ENCODE measurements around the gene ADTRP.
"Not testable (repeated sequence)": the region's sequence is repeated elsewhere in the genome, so short reads cannot be mapped to it uniquely, and the experiment has no call there.

Gene ADTRP

DNA sequence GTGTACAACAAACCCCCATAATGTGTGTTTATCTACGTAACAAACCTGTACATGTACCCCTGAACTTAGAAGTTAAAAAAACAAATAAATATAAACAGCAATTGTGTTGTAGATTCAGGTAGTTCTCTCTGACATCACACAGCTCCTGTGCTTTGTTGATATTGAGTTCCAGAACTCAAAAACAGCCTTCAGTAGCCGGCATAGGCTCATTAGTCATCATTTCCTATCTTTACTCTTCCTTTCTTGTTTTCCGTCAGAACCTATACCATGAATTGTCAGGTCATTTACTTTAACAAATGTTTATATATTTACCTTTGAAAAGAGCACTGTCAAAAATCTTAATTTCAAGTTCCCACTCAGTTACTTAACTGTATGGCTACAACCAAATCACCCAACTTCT is 88.8 kb downstream of the ADTRP start:
- no peak for DNase-seq

DNA sequence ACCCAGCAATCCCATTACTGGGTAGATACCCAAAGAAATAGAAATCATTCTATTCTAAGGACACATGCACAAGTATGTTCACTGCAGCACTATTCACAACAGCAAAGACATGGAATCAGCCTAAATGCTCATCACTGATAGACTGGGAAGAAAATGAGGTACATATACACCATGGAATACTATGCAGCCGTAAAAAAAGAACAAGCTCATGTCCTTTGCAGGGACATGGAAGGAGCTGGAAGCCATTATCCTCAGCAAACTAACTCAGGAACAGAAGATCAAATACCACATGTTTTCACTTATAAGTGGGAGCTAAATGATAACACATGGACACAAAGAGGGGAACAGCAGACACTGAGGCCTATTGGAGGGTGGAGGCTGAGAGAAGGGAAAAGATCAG is 89.2 kb downstream of the ADTRP start:
- not testable (repeated sequence) for DNase-seq

DNA sequence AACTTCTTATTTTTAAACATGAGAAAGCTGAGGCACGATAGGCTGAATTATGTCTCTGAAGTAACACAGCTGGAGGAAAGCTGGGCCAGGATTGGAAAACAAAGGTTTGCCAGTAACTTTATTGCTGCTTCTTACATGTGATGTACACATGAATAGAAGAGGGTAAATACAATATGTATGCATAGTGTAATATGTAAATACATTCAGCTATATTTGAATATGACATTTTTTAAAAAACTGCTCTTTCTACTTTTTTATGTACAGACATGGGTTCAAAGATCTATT is 90.2 kb downstream of the ADTRP start:
- no peak for DNase-seq

DNA sequence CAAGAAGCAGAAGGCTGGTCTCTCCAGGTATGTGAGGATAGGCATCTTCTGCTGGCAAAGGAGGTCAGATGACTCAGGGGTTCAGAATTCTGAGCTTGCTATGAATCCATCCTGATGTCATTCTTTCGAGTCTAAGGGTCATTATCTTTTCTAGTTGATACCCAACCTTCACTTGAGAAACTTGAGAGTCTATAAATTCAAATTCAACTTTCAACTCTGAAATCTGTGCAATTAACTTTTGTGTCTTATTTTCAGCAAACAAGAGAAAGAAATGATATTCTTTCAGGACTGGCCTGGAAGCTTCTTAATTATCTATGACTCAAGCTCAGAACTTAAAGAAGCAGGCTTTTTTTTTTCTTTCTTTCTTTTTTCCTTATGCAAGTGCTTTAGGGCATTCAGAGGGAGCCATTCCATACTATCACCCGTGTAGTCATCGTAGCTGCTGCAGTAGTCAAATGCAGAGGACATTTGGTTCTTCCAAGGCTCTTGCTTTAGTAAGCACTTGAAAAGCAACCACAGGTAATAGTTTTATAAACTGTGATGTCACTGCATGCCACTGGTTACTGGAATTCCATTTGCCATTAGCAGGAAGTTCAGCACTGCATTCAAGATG is 93.0 kb downstream of the ADTRP start:
- DNase-seq = peak; percentile 17

DNA sequence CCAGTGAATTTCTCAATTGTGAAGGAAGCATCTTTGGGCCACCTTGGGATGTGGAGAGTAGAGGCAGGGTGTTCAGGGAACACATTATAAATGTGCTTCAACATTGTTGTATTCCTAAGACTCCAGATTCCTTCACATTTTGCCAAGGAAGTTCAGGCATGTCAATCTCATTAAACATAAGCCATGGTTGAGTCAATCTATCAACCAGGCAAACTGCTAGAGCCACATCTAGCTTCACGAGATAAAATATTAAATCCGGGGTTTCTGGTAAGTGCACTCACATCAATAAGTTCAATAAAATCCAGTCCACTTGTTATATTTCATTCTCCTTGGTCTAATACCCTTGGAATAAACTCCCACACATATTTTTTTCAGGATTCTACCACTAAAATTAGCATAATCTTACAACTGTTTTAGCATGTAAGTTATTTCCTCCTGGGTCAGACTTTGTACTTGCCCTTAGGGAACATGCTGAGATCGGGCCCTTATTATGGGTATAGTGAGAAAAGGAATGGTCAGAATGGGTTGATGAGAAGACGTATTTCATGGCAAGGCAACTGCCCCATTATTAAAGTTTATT is 93.6 kb downstream of the ADTRP start:
- no peak for DNase-seq

DNA sequence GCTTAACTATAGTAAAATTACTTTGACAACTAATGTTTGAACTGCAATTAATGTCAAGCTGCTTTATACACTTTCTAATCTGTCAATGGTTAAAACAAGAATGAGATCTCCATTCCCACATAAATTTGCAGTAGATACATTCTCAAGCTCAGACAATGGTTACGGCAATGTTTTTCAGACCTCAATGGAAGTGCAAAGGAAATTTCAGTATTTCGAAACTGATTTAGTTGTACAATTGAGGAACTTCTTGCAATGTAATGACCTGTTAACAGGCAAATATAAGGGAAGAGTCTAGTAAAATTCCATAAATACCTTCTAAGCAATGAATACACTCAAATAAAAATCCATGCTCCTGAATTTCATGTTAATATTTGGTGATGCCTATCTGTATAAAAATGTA is 94.7 kb downstream of the ADTRP start:
- no peak for DNase-seq

DNA sequence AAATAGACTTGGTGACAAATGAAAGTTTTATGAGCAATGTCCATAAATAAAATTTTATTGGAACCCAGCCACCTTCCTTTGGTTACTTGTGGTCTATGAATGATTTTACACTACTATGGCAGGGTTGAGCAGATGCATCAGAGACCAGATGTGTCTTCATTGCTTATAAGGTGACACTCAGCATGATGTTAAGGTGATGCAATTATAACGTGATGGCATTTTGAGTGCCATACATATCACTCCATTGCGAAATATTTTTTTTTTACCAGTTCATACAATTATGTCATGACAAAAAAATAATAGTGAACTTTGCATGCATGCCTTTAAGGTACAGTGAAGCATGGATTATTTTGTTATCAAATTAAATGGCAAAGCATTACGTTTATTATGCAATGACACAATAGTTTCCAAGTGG is 96.0 kb downstream of the ADTRP start:
- DNase-seq = no peak

DNA sequence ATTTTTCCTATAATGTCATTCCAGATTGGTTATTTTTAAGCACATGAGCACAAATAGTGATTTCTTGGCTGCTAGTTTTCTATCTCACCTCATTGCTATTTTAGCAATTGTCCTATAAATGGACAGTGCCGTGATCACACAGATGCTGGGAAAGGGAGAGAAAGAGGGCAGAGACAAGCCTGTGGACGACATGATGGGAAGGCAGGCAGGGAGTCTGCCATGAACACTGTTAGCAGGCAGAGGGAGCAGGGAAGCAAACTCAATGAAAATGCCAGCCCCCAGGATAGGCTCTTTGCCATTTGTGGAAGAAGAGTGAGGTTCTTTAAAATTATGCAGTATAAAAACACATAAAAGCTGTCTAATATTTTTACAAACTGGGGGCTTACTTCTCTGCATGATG is 96.8 kb downstream of the ADTRP start:
- no peak for DNase-seq

DNA sequence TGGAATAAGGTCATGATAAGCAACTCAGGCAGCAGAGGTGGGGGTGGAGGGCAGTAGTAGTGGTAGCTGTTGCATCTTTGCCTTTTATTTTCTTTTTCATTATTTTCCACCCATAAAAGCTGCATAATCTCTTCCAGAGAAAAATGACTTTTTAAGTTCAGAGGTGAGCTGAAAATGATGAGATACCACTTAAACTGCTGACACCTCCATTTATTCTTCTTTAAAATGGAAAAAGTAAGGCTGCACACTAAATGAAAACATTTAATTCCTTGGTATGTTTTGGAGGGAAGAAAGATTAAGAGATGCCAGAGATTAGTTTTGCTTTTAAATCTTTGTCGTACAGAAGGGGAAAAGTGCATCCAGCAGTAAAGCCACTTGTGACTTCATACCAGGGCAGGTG is 97.2 kb downstream of the ADTRP start:
- DNase-seq = no peak

DNA sequence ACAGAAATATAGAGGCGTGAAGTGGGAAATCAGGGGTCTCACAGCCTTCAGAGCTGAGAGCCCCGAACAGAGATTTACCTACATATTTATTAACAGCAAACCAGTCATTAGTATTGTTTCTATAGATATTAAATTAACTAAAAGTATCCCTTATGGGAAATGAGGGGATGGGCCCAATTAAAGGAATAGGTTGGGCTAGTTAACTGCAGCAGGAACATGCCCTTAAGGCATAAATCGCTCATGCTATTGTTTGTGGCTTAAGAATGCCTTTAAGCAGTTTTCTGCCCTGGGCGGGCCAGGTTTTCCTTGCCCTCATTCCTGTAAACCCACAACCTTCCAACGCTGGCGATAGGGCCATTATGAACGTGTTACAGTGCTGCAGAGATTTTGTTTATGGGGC is 98.1 kb downstream of the ADTRP start:
- DNase-seq = not testable (repeated sequence)

DNA sequence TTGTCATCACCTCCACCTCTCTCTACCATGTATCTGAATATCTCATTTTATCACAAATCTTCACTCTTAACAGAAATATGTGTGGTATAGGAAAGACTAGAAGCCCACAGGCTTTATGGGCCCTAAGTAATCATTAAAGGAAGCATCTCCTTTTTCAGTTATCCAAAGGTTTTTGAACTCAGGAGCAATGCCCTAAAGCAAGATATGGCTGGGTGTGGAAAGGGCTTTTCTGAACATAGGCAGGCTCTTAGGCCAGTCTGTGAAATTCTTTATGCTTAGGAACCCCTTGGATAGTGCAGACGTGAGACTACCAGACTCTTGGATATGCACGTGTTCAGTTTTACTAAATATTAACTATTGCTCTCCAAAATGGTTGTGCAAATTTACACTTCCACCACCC is 99.5 kb downstream of the ADTRP start:
- no peak for DNase-seq

DNA sequence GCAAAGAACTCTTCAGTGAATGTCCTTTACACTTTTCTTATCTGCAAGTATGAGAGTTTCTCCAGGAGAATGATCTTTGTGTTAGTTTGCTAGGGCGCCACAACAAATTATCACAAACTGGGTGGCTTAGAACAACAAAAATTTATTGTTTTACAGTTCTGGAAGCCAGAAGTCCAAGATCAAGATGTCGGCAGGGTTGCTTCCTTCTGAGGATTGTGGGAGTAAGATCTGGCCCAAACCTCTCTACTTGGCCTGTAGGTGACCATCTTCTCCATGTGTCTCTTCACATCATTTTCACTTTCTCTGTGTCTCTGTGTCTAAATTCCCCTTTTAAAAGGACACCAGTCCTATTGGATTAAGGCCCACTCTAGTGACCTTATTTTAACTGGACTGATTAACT is 103.0 kb downstream of the ADTRP start:
- DNase-seq = no peak

DNA sequence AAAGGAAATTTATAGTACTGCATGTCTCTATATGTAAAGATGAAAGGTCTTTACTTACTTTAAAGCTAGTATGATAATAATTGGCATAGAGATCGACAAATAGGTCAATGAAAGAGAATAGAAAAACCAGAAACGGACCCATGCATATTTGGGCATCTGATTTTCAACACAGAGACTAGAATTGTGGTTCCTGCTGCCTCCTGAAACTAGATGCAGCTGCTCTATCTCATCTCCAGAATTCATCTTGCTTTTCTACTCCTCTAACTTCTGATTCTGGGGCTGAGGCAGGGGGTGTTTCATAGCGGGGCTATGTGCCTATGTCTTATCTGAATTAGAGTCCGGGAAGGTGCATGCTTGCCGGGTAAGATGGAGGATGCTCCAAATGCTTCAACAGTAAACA is 105.9 kb downstream of the ADTRP start:
- no peak for DNase-seq

DNA sequence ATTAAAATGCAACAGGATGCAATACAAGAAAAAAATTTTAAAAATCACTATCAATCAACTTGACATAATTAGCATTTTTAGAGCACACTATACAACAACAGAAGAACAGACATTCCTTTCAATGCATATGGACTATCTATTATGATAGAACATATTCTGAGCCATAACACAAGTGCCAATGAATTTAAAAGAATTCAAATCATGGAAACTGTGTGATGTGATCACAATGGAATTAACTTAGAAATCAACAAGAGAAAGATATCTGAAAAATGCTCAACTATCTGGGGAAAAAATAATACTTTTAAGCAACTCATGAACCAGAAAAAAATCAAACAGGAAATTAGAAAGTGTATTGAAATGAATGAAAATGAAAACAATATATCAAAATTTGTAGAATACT is 106.3 kb downstream of the ADTRP start:
- DNase-seq = no peak

DNA sequence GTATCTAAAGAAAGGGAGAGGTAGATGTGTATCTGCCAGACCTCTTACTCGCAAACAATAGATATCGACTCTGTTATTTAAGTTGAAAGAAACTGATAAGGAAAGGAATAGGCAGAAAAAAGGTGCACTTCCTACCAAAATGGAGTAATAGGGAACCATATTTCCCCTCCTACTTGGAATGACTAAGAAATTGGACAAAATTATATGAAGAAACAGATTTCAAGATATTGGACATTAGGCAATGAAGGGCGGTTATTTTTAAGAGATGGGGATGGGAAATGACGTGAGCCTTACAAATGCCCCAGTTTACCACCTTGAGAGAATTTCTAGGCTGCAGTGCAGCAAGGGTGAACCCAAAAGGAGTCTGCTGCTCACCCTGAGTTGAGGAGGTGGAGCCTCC is 108.9 kb downstream of the ADTRP start:
- DNase-seq = no peak

DNA sequence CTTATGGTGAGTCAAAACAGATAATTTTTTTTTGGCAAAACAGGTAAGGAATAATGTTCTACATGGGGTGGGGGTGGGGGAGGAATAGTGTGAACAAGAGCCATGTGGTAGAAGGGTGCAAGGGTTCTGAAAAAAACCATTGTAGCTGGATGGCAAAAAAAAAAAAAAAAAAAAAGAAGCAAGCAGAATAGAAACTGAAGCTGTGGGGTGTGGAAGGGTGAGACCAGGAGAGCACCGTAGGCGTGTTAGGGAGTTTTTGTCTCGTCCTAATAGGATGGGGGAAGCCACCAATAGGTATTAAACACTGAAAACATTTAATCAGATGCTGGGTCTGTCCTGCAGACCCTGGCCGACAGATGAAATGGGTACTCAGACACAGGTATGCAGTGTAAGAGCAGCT is 110.1 kb downstream of the ADTRP start:
- no peak for DNase-seq

DNA sequence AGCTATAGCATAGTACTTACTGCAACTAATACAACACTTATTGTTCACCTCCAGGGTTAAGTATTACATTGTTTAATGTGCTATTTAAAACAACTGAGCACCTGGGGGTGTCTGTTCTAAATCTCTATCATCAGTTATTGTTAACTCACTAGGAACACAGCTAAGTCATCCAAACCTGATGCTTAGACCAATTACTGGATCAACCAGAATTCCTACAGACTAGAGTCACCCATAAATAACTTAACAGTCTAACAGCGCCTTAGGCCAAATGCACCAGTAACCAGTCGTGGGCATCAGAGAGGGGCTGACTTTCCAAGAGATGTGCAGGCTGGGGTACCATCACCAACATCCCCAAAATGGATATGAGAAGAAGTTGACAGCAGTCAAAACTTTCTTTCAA is 110.7 kb downstream of the ADTRP start:
- no peak for DNase-seq

DNA sequence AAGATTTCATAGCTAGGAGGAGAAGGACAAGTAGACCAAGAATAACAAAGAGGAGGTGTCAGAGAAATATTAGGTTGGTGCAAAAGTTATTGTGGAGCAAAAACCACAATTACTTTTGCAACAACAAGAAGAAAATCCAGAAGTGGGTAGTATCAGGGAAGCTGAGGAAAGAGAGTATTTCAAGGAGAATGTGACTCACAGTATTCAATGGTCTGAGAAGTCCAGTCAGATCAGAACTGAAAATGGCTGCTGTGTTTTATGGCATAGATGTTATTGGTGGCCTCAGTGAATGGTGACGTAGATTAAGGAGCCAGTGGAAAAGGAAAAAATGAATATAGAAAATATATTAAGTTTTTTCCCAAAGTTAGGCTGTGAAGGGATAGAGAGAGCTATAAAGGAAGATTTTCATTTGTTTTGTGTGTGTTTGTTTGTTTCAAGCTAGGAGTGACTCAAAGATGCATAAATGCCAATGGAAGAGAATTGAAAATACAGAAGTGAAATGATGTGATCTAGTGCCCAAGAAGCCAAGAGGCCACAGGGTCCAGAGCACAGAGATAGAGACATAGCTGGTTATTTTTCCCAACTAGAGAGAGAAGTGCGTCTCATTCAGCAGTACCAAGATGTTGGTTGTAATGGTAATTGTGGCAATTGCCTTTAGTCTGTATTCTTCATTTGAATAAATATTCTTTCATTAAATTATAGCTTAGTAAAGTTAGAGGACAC is 112.8 kb downstream of the ADTRP start:
- no peak for DNase-seq
